IMR-90 (cell line): ENCODE data around the gene CYP19A1. TPM values are rescaled to one million over a fixed set of nuclear protein-coding genes. Genes with fewer than 3 reads are reported as not detected.
A peak's percentile ranks its signal among the peaks of the same experiment; 100 is the strongest.

Experiments used
- ATAC-seq: fragments of 200-7000 bp; cut with Tn5 transposase; 2 replicates; pipeline ENCODE4 v1.9.1; 2020; ENCODE audit warnings: low read depth, mild to moderate bottlenecking, moderate library complexity
- BruUV-seq: library from RNA; stranded (reverse); fragments of 400-500 nt; replicated peaks from 2 replicates; lab custom pipeline; 2021; lab: Mats Ljungman, UMichigan
- CTCF ChIA-PET: fragments of 300-600 bp; formaldehyde crosslinking; extraction: SDS; loops from one replicate; lab custom pipeline; 2021; ENCODE audit warnings: antibody characterized with exemption; lab: Yijun Ruan, JAX
- POLR2A ChIA-PET: fragments of 300-600 bp; sonication (Branson Sonifier 250); formaldehyde crosslinking; loops from one replicate; lab custom pipeline; 2022; ENCODE audit warnings: antibody characterized with exemption; ENCODE audit not compliant: unreplicated experiment; lab: Charles Lee
- DNase-seq: peaks from one replicate; pipeline ENCODE4 v3.0.0; 2013
- H2AFZ ChIP-seq: replicated peaks from 2 replicates; pipeline ENCODE3; 2013; ENCODE audit warnings: low read length, mild to moderate bottlenecking; ENCODE audit not compliant: poor library complexity
- H2AK5ac ChIP-seq: 2 replicates; pipeline ENCODE4 v1.6.1; 2013; ENCODE audit warnings: low read depth, low read length, inconsistent platforms
- H2AK9ac ChIP-seq: replicated peaks from 2 replicates; pipeline ENCODE3; 2013; ENCODE audit warnings: mild to moderate bottlenecking, low read depth, low read length, moderate library complexity; ENCODE audit not compliant: poor library complexity
- H2BK120ac ChIP-seq: 2 replicates; pipeline ENCODE4 v1.6.1; 2013; ENCODE audit warnings: low read depth, low read length, inconsistent platforms
- H2BK15ac ChIP-seq: 3 replicates; pipeline ENCODE4 v1.6.1; 2013; ENCODE audit warnings: low read depth, low read length, inconsistent platforms
- H2BK20ac ChIP-seq: 2 replicates; pipeline ENCODE4 v1.6.1; 2013; ENCODE audit warnings: low read depth, mild to moderate bottlenecking, inconsistent platforms, low read length, moderate library complexity
- H2BK5ac ChIP-seq: 2 replicates; pipeline ENCODE4 v1.6.1; 2013; ENCODE audit warnings: mild to moderate bottlenecking, low read depth, low read length, inconsistent platforms; ENCODE audit not compliant: poor library complexity, severe bottlenecking
- H3K14ac ChIP-seq: replicated peaks from 2 replicates; pipeline ENCODE4 v1.6.1; 2013; ENCODE audit warnings: low read depth, low read length, inconsistent platforms
- H3K18ac ChIP-seq: 2 replicates; pipeline ENCODE4 v1.6.1; 2013; ENCODE audit warnings: low read depth, low read length, control low read depth
- H3K23ac ChIP-seq: 2 replicates; pipeline ENCODE4 v1.6.1; 2013; ENCODE audit warnings: low read depth, low read length, inconsistent platforms
- H3K27ac ChIP-seq: 2 replicates; pipeline ENCODE4 v1.5.1; 2013; ENCODE audit warnings: mild to moderate bottlenecking, control low read depth, low read length; ENCODE audit not compliant: insufficient read depth
- H3K27me3 ChIP-seq: 2 replicates; pipeline ENCODE4 v1.6.1; 2013; ENCODE audit warnings: low read length; ENCODE audit not compliant: control insufficient read depth, insufficient read depth
- H3K36me3 ChIP-seq: 2 replicates; pipeline ENCODE4 v1.6.1; 2013; ENCODE audit warnings: low read length, mixed read lengths; ENCODE audit not compliant: control insufficient read depth, insufficient read depth
- H3K4ac ChIP-seq: 2 replicates; pipeline ENCODE4 v1.6.1; 2013; ENCODE audit warnings: low read depth, low read length, inconsistent platforms
- H3K4me1 ChIP-seq: 2 replicates; pipeline ENCODE4 v1.6.1; 2013; ENCODE audit warnings: low read length, mixed read lengths; ENCODE audit not compliant: control insufficient read depth, insufficient read depth
- H3K4me2 ChIP-seq: 2 replicates; pipeline ENCODE4 v1.6.1; 2013; ENCODE audit warnings: low read depth, mild to moderate bottlenecking, control low read depth, low read length, moderate library complexity
- H3K4me3 ChIP-seq: 2 replicates; pipeline ENCODE4 v1.5.1; 2013; ENCODE audit warnings: low read depth, mild to moderate bottlenecking, control low read depth, low read length, moderate library complexity; ENCODE audit not compliant: insufficient read depth
- H3K56ac ChIP-seq: 2 replicates; pipeline ENCODE4 v1.6.1; 2013; ENCODE audit warnings: low read length, inconsistent platforms; ENCODE audit not compliant: insufficient read depth; ENCODE audit errors: extremely low read depth
- H3K79me1 ChIP-seq, 2 experiments: 2 replicates each; pipeline ENCODE4 v1.6.1; 2013; ENCODE audit warnings: low read length in 2 of 2, inconsistent platforms in 1 of 2, low read depth in 1 of 2
- H3K9ac ChIP-seq: 2 replicates; pipeline ENCODE4 v1.6.1; 2013; ENCODE audit warnings: low read depth, low read length, control low read depth
- H3K9me1 ChIP-seq: 2 replicates; pipeline ENCODE4 v1.6.1; 2013; ENCODE audit warnings: low read length, inconsistent platforms; ENCODE audit not compliant: insufficient read depth
- H3K9me3 ChIP-seq: 2 replicates; pipeline ENCODE4 v1.6.1; 2013; ENCODE audit warnings: low read length; ENCODE audit not compliant: control insufficient read depth, insufficient read depth
- H4K20me1 ChIP-seq: 2 replicates; pipeline ENCODE4 v1.6.1; 2013; ENCODE audit warnings: low read length, inconsistent platforms; ENCODE audit not compliant: insufficient read depth
- H4K5ac ChIP-seq: 2 replicates; pipeline ENCODE4 v1.6.1; 2013; ENCODE audit warnings: mild to moderate bottlenecking, low read depth, low read length, control low read depth
- H4K8ac ChIP-seq, 2 experiments: 2 replicates each; pipeline ENCODE4 v1.6.1; 2013; ENCODE audit warnings: low read depth in 2 of 2, low read length in 2 of 2, control low read depth in 1 of 2, inconsistent platforms in 1 of 2
- H4K91ac ChIP-seq: 2 replicates; pipeline ENCODE4 v1.6.1; 2013; ENCODE audit warnings: low read depth, low read length, inconsistent platforms; ENCODE audit not compliant: insufficient read depth
- CEBPB ChIP-seq: IDR thresholded peaks from 2 replicates; pipeline ENCODE4 v1.6.1; 2012; ENCODE audit warnings: low read depth, low read length, improper control_type of control experiment
- CHD1 ChIP-seq: IDR thresholded peaks from 2 replicates; pipeline ENCODE4 v1.6.1; 2012; ENCODE audit warnings: low read depth, low read length, improper control_type of control experiment
- FOS ChIP-seq: fragments of 150-350 bp; IDR thresholded peaks from 2 replicates; pipeline ENCODE4 v1.6.1; 2016; ENCODE audit warnings: low read depth, low read length
- MAFK ChIP-seq: IDR thresholded peaks from 2 replicates; pipeline ENCODE4 v1.6.1; 2012; ENCODE audit warnings: low read depth, low read length, improper control_type of control experiment
- MAZ ChIP-seq: IDR thresholded peaks from 2 replicates; pipeline ENCODE4 v1.6.1; 2012; ENCODE audit warnings: low read depth, mild to moderate bottlenecking, low read length, improper control_type of control experiment, moderate library complexity, borderline replicate concordance
- MXI1 ChIP-seq: IDR thresholded peaks from 2 replicates; pipeline ENCODE4 v1.6.1; 2012; ENCODE audit warnings: low read depth, mild to moderate bottlenecking, low read length, moderate library complexity, borderline replicate concordance
- POLR2A ChIP-seq: IDR thresholded peaks from 2 replicates; pipeline ENCODE4 v1.6.1; 2012; ENCODE audit warnings: mild to moderate bottlenecking, low read depth, low read length
- RAD21 ChIP-seq: IDR thresholded peaks from 2 replicates; pipeline ENCODE4 v1.6.1; 2012; ENCODE audit warnings: low read length, improper control_type of control experiment
- RCOR1 ChIP-seq: IDR thresholded peaks from 2 replicates; pipeline ENCODE4 v1.6.1; 2012; ENCODE audit warnings: mild to moderate bottlenecking, low read length, improper control_type of control experiment; ENCODE audit not compliant: insufficient replicate concordance
- RFX5 ChIP-seq: IDR thresholded peaks from 2 replicates; pipeline ENCODE4 v1.8.0; 2012; ENCODE audit warnings: low read depth, mild to moderate bottlenecking, low read length, moderate library complexity
- SMC3 ChIP-seq: fragments of 150-350 bp; IDR thresholded peaks from 2 replicates; pipeline ENCODE4 v1.6.1; 2016; ENCODE audit warnings: low read depth, mild to moderate bottlenecking, antibody characterized with exemption, low read length, moderate library complexity
- WGBS, 2 experiments: methylation state at CpG; one replicate each; pipeline versions ENCODE4 v1.1.5 to v1.1.7; 2013; ENCODE audit warnings: missing lambda C conversion rate in 2 of 2; ENCODE audit not compliant: insufficient read length in 1 of 2; ENCODE audit errors: extremely low coverage in 2 of 2; 5-methylcytosine and 5-hydroxymethylcytosine counted together
- dilution Hi-C: fragments of 300-500 bp; cut with HindIII; formaldehyde crosslinking; loops from one replicate; pipeline ENCODE4 v1.14.3; 2018; ENCODE audit warnings: low sequenced_read_pairs; ENCODE audit not compliant: unreplicated experiment
- in situ Hi-C: fragments of 300-500 bp; cut with MboI; formaldehyde crosslinking; loops from 3 replicates; pipeline ENCODE4 v1.14.3; 2019; ENCODE audit warnings: low sequenced_read_pairs, inconsistent platforms, mixed read lengths
- intact Hi-C: fragments of 100-400 bp; cut with micrococcal nuclease; formaldehyde crosslinking; loops from 2 replicates; pipeline ENCODE4 v1.10.0; 2022
- polyA plus RNA-seq, 3 experiments: library from polyadenylated mRNA; depleted of rRNA; stranded (reverse); fragments of >200 nt; gene quantifications; 2 replicates each; pipeline ENCODE4 v1.2.3, GENCODE V29; 2012; ENCODE audit warnings: low replicate concordance in 1 of 3
- total RNA-seq: library from RNA; depleted of rRNA; stranded (reverse); fragments of >200 nt; gene quantifications from 2 replicates; pipeline ENCODE4 v1.2.3, GENCODE V29; 2012
- TF ChIP-seq, protein P1 (sequence below): conservative IDR thresholded peaks from 2 replicates; pipeline ENCODE4 v1.5.1; 2012; ENCODE audit warnings: mild to moderate bottlenecking, low read depth, low read length, improper control_type of control experiment
- TF ChIP-seq, protein P2 (sequence below): fragments of 150-350 bp; IDR thresholded peaks from 2 replicates; pipeline ENCODE4 v1.6.1; 2017; ENCODE audit warnings: mild to moderate bottlenecking, antibody characterized with exemption, low read length, low read depth
- TF ChIP-seq, protein P3 (sequence below): fragments of 150-350 bp; IDR thresholded peaks from 2 replicates; pipeline ENCODE4 v1.6.1; 2016; ENCODE audit warnings: low read depth, mild to moderate bottlenecking, low read length, moderate library complexity, borderline replicate concordance

CYP19A1 gene
- total and polyA plus RNA-seq, 2 of the 4 experiments (the other 2 are of a cell fraction), result not detected

DNA sequence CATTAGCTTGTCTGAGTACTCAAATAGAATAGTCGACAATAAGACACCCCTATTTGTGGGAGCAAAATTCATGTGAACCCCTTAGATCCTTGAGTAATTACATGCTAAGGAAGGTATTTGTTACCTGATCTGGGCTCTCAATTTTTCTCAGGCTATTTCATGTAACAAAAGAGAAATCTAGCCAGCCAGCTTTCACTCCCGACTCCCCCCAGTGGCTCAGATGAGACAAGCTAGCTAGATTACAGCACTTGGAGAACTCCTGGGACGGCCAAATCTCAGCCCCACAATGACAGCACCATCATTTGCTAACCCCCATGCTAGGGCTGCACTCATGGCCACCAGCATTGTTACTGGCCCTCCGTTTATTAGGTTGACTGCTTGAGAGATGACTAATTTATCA, 44.4 kb upstream of the CYP19A1 start:
- H3K9ac ChIP-seq, result no peak overlapping the region
- H2AFZ ChIP-seq, result no peak overlapping the region
- ATAC-seq (peak; percentile 65), DNase-seq (peak; percentile 53)
- no peaks in the 10 kb centered on the region for H3K36me3 ChIP-seq
- peaks cover 38% of the 10 kb centered on the region for H3K27me3 ChIP-seq
- H4K8ac ChIP-seq, result no peak overlapping the region
- ChIA-PET POLR2A (no interaction called here), CTCF (interaction anchor here (0.6 to 9.7 kb wide), 10 partner anchors 16 to 572 kb away, joined by 3 to 89 read pairs (median 4); no protein-coding TSS in a partner anchor)
- H2BK20ac ChIP-seq, result no peak overlapping the region
- H2AK9ac ChIP-seq, result no peak overlapping the region
- H4K20me1 ChIP-seq, result no peaks in the 10 kb centered on the region
- H3K4me3 ChIP-seq, result no peak overlapping the region
- dilution Hi-C loops (no loop called here), in situ Hi-C loops (loop anchor here (5.0 kb wide), 1 partner anchor 220 kb away; no protein-coding TSS in a partner anchor), intact Hi-C loops (loop anchor here (1.0 kb wide), 1 partner anchor 117 kb away; no protein-coding TSS in a partner anchor)
- no peak overlapping the region for H2BK120ac ChIP-seq
- H2AK5ac ChIP-seq, result no peak overlapping the region
- H3K4me2 ChIP-seq, result no peak overlapping the region
- no peak overlapping the region for H2BK5ac ChIP-seq
- no peak overlapping the region for H3K14ac ChIP-seq
- TF ChIP-seq MAZ, result no peak
- TF ChIP-seq, protein P1, sequence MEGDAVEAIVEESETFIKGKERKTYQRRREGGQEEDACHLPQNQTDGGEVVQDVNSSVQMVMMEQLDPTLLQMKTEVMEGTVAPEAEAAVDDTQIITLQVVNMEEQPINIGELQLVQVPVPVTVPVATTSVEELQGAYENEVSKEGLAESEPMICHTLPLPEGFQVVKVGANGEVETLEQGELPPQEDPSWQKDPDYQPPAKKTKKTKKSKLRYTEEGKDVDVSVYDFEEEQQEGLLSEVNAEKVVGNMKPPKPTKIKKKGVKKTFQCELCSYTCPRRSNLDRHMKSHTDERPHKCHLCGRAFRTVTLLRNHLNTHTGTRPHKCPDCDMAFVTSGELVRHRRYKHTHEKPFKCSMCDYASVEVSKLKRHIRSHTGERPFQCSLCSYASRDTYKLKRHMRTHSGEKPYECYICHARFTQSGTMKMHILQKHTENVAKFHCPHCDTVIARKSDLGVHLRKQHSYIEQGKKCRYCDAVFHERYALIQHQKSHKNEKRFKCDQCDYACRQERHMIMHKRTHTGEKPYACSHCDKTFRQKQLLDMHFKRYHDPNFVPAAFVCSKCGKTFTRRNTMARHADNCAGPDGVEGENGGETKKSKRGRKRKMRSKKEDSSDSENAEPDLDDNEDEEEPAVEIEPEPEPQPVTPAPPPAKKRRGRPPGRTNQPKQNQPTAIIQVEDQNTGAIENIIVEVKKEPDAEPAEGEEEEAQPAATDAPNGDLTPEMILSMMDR, result peak; percentile 62
- TF ChIP-seq, protein P2, sequence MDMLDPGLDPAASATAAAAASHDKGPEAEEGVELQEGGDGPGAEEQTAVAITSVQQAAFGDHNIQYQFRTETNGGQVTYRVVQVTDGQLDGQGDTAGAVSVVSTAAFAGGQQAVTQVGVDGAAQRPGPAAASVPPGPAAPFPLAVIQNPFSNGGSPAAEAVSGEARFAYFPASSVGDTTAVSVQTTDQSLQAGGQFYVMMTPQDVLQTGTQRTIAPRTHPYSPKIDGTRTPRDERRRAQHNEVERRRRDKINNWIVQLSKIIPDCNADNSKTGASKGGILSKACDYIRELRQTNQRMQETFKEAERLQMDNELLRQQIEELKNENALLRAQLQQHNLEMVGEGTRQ, result no peak
- TF ChIP-seq FOS, result no peak
- no peak for TF ChIP-seq MAFK
- TF ChIP-seq RAD21, result peak; percentile 51
- no peak for TF ChIP-seq CHD1
- TF ChIP-seq POLR2A, result no peak
- TF ChIP-seq MXI1, result no peak
- TF ChIP-seq, protein P3, sequence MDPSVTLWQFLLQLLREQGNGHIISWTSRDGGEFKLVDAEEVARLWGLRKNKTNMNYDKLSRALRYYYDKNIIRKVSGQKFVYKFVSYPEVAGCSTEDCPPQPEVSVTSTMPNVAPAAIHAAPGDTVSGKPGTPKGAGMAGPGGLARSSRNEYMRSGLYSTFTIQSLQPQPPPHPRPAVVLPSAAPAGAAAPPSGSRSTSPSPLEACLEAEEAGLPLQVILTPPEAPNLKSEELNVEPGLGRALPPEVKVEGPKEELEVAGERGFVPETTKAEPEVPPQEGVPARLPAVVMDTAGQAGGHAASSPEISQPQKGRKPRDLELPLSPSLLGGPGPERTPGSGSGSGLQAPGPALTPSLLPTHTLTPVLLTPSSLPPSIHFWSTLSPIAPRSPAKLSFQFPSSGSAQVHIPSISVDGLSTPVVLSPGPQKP, result no peak
- peak; percentile 48 for TF ChIP-seq SMC3
- TF ChIP-seq CEBPB, result no peak
- no peak for TF ChIP-seq RFX5
- no peak for TF ChIP-seq RCOR1
- H3K9me1 ChIP-seq, result no peaks in the 10 kb centered on the region
- no peaks in the 10 kb centered on the region for H3K9me3 ChIP-seq
- peaks cover 4% of the 10 kb centered on the region; the same call in 1 of the 2 replicates for H3K4me1 ChIP-seq
- H3K4ac ChIP-seq, result no peak overlapping the region
- WGBS, 2 experiments, result 43% methylated on average over 1 of the region's 4 CpGs; no CpG with 5 or more reads in 1 of the 2 experiments
- no peaks in the 10 kb centered on the region for H3K79me1 ChIP-seq
- no peak overlapping the region for H3K18ac ChIP-seq
- no peak overlapping the region for H3K27ac ChIP-seq
- H3K56ac ChIP-seq, result no peak overlapping the region
- H4K91ac ChIP-seq, result no peak overlapping the region
- no peak overlapping the region for H4K5ac ChIP-seq
- BruUV-seq, result no TSS peak
- no peak overlapping the region for H2BK15ac ChIP-seq
- H3K23ac ChIP-seq, result no peak overlapping the region
